Measurements from ENCODE around the gene SBF2.

GRCh38 chr11:9901943-9902342 lies 392.1 kb downstream of the SBF2 start:
- TF ChIP-seq TOPORS (CRISPR knock-in tag; IDR thresholded peaks at IDR 0.05) (no peak), HBP1 (CRISPR knock-in tag; IDR thresholded peaks at IDR 0.05; ENCODE audit: low read depth) (no peak), MAFF (IDR thresholded peaks at IDR 0.05; ENCODE audit: low read depth, low read length) (no peak), USF2 (IDR thresholded peaks at IDR 0.05; ENCODE audit: low read depth, low read length) (no peak), USF2 (CRISPR knock-in tag; IDR thresholded peaks at IDR 0.05; ENCODE audit: borderline replicate concordance) (no peak), AKNA (CRISPR knock-in tag; IDR thresholded peaks at IDR 0.05; ENCODE audit: borderline replicate concordance) (no peak), RFX5 (IDR thresholded peaks at IDR 0.05; ENCODE audit: low read depth, low read length) (no peak), ESRRA (CRISPR knock-in tag; IDR thresholded peaks at IDR 0.05; ENCODE audit: low read depth) (no peak), RAD21 (CRISPR knock-in tag; IDR thresholded peaks at IDR 0.05) (no peak), CTCF (CRISPR knock-in tag; IDR thresholded peaks at IDR 0.05) (no peak), MYPOP (CRISPR knock-in tag; IDR thresholded peaks at IDR 0.05) (no peak), ZBTB8A (CRISPR knock-in tag; IDR thresholded peaks at IDR 0.05; ENCODE audit: borderline replicate concordance, low read depth) (no peak), ATF7 (IDR thresholded peaks at IDR 0.05) (no peak), ATF7 (CRISPR knock-in tag; IDR thresholded peaks at IDR 0.05) (no peak), ZC3H4 (CRISPR knock-in tag; IDR thresholded peaks at IDR 0.05; ENCODE audit: borderline replicate concordance) (no peak)
